DMS153 treated with DMSO at 0.1 percent for 48 hours (cell line): ENCODE data around the gene CTDNEP1.

Experiments used
- DNase-seq: peaks from one replicate; lab custom pipeline; 2025; ENCODE audit not compliant: unreplicated experiment; lab: John Stamatoyannopoulos, UW

The CTDNEP1 gene

DNA sequence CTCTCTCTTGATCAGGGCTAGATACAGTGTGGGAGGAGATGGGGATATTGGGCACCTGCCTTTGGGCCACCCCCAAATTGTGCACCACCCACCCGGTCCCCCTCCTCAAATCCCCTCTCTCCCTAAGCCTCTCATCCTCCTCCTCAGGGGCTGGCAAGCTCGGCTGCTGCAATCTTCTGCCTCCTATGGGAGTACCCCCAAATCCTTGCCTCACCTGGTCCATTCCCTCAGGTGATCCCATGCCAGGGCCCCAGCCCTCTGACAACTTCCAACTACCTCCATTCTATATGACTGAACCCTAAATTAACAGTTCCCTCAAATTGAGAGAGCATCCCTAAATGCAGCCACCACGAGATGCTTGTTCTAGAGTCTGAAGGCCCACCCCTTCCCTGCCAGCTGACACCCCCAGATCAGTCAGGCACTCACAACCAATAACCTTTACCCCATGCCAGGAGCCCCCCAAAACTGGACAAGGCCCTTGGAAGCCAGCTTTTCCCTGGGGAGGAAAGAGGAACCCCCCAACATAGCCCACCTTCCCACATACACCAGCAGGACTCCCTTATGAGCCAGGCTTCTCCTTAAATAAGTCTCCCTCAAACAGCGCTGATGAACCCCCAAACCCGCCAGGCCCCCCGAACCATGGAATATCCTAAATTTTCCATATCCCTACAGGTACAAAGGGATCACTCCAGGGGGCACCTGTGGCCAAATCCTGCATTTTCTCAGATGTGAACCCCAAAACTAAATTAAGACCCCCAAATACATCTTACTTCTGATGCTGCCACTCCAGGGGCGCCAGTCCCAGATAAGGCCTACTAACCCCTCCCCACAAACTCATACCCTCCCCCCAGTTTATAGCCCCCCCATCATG lies 35.1 kb downstream of the CTDNEP1 start:
- no peak for DNase-seq

- no peak for DNase-seq
Measured at GRCh38 chr17:7215652-7216180, 35.8 kb downstream of the CTDNEP1 start.

- no peak for DNase-seq
Measured at GRCh38 chr17:7215136-7215638, 36.3 kb downstream of the CTDNEP1 start.

DNA sequence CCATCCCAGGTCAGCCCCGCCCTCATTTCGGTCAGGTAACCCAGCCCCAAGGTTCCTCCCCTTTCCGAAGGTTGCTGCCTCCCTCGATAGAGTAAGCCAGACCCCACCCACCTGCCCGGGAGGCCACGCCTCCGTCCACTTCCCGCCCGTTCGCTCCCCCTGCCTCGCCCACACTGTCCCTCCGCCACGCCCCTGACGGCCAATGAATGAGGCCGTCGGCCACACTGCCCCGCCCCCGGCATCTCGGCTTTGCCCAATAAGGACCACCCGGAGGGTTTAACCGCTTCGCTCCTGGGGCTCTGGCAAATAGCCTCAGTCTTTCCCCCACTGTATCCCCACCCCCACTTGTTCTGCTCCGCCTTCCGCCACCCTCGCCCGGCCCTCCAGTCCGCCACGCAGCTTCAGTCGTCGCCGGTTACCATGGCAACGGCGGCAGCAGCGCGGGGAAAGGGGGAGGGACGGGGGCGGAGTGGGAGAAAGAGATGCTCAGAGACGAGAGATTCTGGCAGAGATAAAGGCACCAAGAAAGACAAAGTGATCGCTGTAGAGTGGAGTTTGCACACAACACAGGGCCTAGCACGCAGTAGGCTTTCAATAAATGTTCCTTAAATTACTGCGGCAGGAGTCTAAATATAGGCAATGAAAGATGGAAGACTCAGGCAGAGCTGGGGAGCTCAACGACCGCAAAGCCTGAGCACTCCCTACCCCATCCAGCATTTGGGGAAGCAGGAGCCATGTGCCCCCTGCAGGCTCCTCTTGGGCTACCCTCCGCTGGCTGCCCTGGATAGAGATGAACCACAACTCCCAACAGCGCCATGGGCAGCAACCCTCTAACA lies 37.0 kb downstream of the CTDNEP1 start:
- DNase-seq: peak; percentile 84

DNA sequence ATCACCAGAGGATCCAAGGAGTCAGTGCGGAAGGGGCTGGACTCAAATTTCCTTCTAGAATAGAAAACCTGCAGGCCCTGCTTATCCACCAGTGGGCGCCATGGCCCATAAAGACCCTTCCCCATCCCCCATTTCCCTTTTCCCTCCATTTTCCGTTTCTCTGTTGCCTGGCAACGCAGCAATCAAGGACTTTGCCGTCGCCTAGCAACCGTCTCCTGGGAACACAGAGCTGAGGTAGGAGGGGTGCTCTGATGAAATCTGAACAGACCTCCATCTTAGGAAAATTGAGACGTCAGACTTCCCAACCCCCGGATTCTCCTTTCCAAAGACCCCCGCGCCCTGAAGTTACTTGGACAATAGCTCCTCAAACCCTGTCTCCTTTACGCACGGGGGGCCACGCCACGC lies 37.6 kb downstream of the CTDNEP1 start:
- DNase-seq: peak; percentile 84

DNA sequence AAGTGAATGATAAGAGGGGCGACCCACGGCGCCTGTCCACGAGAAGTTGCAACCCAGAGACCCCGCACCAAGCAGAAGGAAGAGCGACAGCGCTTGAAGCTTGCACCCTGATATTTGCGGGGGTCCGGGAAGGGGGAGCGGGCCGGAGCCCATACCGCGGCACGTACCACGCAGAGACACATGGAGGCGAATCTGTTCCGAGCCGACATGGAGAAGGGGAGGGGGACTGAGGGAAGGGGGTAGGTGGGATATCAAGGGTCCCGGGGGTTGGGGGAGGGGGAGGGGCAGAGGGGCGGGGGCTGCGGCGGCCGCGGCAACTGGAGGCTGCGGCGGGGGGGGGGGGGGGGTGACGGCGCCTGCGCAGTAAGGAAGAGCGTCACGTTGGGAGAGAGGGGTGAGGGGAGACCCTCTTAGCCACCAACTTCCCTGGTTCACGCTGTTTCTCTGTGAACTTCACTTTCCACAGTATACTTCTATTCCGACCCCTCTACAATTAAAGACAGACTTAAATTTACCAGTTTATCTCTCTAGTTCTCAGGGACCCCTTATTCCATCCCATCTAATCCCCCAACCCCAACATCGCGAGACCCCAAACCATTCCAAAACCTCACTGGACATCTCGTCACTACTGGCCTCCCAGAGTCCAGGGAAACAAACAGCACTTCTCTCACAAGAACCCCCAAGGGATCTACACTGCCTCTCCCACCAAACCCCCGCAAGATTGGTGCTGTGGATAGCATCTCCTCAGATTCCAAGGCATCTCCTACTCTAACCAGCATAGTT lies 39.9 kb downstream of the CTDNEP1 start:
- DNase-seq: no peak

DNA sequence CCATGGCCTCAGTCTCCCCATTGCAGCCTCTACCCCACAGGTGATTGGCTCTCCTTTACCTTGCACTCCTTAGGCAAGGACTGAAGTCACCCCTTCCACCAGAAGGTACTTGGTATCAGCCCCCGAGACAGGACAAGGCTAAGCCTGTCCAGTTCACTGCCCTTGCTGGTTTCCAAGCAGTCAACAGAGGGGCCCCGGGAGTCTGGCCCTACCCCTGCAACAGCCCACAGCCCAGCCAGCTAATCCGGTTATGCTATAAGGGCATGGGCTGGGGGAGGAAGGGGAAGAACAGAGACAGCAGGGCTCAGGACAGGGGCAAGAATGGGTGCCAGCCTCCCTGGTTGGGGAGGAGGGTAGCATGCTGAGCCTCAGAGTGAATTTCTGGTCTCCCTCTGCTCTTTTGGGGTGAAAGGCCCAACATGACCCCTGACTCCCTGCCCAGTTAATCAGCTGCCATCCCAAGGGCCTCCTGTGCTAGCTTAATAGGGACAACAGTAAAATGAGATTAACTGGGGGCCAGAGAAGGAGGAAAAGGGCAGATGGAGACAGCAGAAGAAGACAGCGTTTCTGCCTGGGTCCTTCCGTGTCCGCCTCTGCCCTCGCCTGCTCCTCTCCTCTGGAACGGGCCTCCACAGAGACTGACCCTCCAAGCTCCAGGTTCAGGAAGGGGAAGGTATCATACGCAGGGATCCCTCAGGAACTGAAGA lies 42.6 kb downstream of the CTDNEP1 start:
- no peak for DNase-seq

GRCh38 chr17:7208027-7208571 lies 43.4 kb downstream of the CTDNEP1 start:
- DNase-seq: no peak

DNA sequence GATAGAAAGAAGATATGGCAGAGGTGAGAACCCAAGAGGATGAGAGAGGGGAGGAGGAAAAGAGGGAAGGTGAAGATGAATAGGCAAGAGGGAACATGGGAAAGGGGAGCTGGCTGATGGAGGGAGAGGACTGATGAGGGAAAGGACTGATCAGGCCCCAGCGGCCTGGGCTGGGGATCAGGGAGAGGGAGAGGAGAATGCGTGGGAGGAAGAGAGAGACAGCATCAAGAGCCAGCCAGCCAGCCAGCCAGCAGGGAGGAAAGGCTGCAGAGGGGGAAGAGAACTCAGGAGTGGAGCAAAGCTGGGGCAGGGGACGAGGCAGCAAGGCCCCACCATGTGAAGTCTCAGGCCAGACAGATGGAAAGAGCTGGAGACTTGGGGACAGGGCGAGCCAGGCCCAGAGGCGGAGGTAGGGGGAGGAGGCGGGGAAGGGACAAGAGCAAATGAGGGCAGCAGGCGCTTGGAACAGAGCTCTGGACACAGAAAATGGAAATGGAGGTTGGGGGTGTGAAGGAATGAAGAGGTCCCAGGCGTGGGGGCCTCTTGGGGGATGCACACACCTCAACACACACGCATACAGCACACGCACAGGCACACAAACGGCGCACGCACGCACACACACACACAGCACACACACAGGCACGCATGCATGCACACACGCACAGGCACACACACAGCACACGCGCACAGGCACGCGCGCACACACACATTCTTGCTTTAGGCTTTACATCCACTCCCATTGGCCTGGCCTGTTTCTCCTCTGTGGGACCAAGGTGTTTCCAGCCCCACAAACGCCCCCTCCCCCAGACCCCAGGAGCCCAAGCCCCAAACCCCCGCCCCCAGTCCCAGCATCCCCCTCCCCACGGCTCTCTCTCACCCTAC lies 44.2 kb downstream of the CTDNEP1 start:
- no peak for DNase-seq

GRCh38 chr17:7205561-7205960 lies 46.0 kb downstream of the CTDNEP1 start:
- DNase-seq: no peak

DNA sequence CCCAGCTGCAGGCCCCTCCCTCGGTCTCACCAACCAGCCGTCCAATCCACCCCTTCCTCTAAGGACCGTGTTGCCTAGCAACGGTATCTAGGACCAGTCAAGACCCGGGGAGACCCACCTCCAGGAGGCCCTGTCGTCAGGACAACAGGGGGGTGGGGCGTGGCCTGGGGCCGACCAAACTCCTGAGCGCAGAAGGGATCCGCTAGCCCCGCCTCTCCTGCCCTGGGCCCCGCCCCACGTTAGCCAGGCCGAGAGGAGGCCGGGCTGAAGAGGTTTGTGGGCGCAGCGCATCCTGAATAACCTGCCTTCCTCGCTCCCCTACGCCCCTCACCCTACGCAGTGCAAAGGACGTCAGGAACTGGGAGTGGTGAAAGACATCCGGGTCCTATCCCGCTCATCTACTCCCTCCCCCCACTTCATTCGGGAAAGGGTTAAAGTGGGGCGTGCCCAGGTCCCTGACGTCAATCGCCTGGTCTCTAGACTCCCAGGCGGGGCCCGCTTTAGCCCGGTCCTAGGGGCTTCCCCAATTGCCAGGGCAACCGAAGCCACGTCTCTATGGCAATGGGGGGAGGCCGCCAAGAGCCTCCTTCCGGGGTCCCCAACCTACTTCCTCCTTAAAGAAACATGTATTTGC lies 46.6 kb downstream of the CTDNEP1 start:
- peak; percentile 20 for DNase-seq

GRCh38 chr17:7204336-7204735 lies 47.2 kb downstream of the CTDNEP1 start:
- no peak for DNase-seq

GRCh38 chr17:7203391-7203790 lies 48.1 kb downstream of the CTDNEP1 start:
- no peak for DNase-seq

DNA sequence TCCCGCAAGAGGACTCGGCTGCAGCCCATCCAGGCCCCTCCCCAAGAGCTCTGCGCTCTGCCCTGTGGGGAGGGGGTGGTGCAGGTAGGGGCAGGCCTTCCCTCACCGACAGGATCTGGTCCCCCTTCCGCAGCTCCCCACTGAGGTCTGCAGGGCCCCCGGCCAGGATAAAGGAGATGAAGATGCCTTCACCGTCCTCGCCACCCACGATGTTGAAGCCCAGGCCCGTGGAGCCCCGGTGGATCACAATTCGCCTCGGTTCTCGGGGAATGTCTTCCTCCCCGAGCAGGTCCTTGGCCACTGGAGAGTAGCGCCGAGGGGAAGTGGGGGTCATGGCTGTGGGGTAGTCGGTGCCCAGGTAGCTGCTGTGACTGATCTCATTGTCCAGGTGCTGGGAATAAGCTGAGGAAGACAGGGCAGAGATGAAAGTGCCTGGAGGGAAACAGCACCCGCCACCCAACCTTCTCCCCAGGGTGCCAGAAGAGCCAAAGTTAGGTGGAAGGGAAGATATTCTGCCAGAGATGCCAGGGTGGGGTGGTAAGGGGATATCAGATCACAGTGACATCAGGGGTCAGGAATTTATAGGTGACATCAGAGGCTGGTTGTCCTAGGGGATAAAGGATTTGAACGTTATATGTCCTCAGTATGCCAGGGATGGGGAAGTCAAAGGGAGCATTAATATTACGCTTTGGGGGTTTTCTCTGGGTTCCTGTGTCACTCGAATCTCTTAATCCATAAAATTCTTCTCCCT lies 54.7 kb downstream of the CTDNEP1 start:
- no peak for DNase-seq

- no peak for DNase-seq
Measured at GRCh38 chr17:7195971-7196370, 55.6 kb downstream of the CTDNEP1 start.
